Measurements from ENCODE around the gene RAB9A. TPM values are rescaled to one million over a fixed set of nuclear protein-coding genes. Genes with fewer than 3 reads are reported as not detected.

RAB9A gene
- total RNA-seq, 1 experiment from 2014 or later, result 15.3 TPM

DNA sequence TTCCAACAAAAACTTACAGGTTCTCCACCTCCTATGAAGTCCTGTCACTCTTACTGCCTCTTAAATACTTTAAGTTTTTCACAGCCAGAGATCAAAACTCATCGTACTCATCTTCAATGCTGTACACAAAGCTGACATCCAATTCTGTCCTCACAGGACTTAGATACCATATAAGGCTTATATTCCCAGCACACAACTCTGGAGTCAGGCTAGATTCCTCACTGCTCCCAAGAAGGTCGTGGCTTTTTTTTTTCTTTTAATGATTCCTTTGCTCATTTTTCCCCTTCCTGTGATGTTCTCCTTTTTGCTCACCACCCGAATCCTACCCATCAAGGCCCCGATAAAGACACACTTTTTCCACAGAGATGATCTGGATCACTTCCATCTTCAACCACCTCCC lies 44.6 kb downstream of the RAB9A start:
- Histone ChIP-seq H3K27me3 (ENCODE audit: control insufficient read depth, insufficient read depth, low read length) (no peaks in the 10 kb centered on the region), H3K4me1 (ENCODE audit: control insufficient read depth, insufficient read depth, low read length) (no peaks in the 10 kb centered on the region), H3K36me3 (ENCODE audit: control insufficient read depth, insufficient read depth, low read length) (no peaks in the 10 kb centered on the region; the same call in 1 of the 2 replicates), H3K4me3 (ENCODE audit: low read depth in 2 of 2, low read length in 2 of 2) (peak overlapping the region; percentile 65 to 77), H3K27ac (ENCODE audit: low read length) (peak overlapping the region; percentile 75), H3K9me3 (ENCODE audit: control insufficient read depth, insufficient read depth, low read depth, low read length) (no peaks in the 10 kb centered on the region)
- DNase-seq (ENCODE audit: low read depth, low spot score) (no peak), ATAC-seq (no peak)
- in situ Hi-C loops (cut with HindIII; ENCODE audit: low pct_unique_long_range_greater_than_20kb, low sequenced_read_pairs), result no loop called here
- intact Hi-C loops (cut with micrococcal nuclease; ENCODE audit: unreplicated experiment), result no loop called here
- ChIA-PET POLR2A (no interaction called here), CTCF (no interaction called here)
- BruUV-seq (replicated peaks), result TSS peak; percentile 77
- TF ChIP-seq REST (IDR thresholded peaks at IDR 0.05; ENCODE audit: insufficient read depth in 1 of 2, low read depth in 2 of 2, low read length in 1 of 2), result no peak
- TF ChIP-seq CTCF (IDR thresholded peaks at IDR 0.05), result no peak
- TF ChIP-seq TCF7L2 (IDR thresholded peaks at IDR 0.05; ENCODE audit: low read depth, low read length), result no peak
- TF ChIP-seq POLR2AphosphoS5 (IDR thresholded peaks at IDR 0.05; ENCODE audit: low read depth, low read length), result no peak
- TF ChIP-seq SIN3A (IDR thresholded peaks at IDR 0.05; ENCODE audit: borderline replicate concordance, insufficient read depth, low read depth, low read length), result no peak

- TF ChIP-seq POLR2AphosphoS5 (IDR thresholded peaks at IDR 0.05; ENCODE audit: low read depth, low read length) (peak; percentile 62), TCF7L2 (IDR thresholded peaks at IDR 0.05; ENCODE audit: low read depth, low read length) (no peak), REST (IDR thresholded peaks at IDR 0.05; ENCODE audit: insufficient read depth in 1 of 2, low read depth in 2 of 2, low read length in 1 of 2) (no peak)
- Histone ChIP-seq H3K27me3 (ENCODE audit: control insufficient read depth, insufficient read depth, low read length) (no peaks in the 10 kb centered on the region), H3K27ac (ENCODE audit: low read length) (peak within 1 kb of the TSS; percentile 77), H3K4me1 (ENCODE audit: control insufficient read depth, insufficient read depth, low read length) (no peaks in the 10 kb centered on the region), H3K4me3 (ENCODE audit: low read depth in 2 of 2, low read length in 2 of 2) (peak within 1 kb of the TSS; percentile 65 to 77), H3K36me3 (ENCODE audit: control insufficient read depth, insufficient read depth, low read length) (peaks cover 2% of the 10 kb centered on the region; the same call in 1 of the 2 replicates), H3K9me3 (ENCODE audit: control insufficient read depth, insufficient read depth, low read depth, low read length) (no peaks in the 10 kb centered on the region)
- intact Hi-C loops (cut with micrococcal nuclease; ENCODE audit: unreplicated experiment) (no loop called here), in situ Hi-C loops (cut with HindIII; ENCODE audit: low pct_unique_long_range_greater_than_20kb, low sequenced_read_pairs) (no loop called here)
- CTCF ChIA-PET, result no interaction called here
- no TSS peak for BruUV-seq (replicated peaks)
- peak; percentile 54 for DNase-seq (ENCODE audit: low read depth, low spot score)
- peak; percentile 100 for ATAC-seq
- POLR2A ChIA-PET, result no interaction called here
These were observed 45.6 kb downstream of the RAB9A start, which contains the start of the genes OFD1 and TRAPPC2 for GRCh38 chrX:13734278-13735172. Gene OFD1, plus strand, starts transcription at chrX:13734748. Its CDS starts 324 bp downstream, at chrX:13735072. Gene TRAPPC2, minus strand, starts transcription at chrX:13734620. Its CDS starts 14,657 bp downstream, at chrX:13719963.
